ENCODE results near the gene PLEKHH2.
A peak's percentile ranks its signal among the peaks of the same experiment; 100 is the strongest.

Gene PLEKHH2

GRCh38 chr2:43762286-43762685, 125.2 kb downstream of the PLEKHH2 start:
- DNase-seq (ENCODE audit: low read depth in 3 of 3), result no peak

- no peak for DNase-seq (ENCODE audit: low read depth in 3 of 3)
These were observed 126.0 kb downstream of the PLEKHH2 start for GRCh38 chr2:43763091-43763490.

DNA sequence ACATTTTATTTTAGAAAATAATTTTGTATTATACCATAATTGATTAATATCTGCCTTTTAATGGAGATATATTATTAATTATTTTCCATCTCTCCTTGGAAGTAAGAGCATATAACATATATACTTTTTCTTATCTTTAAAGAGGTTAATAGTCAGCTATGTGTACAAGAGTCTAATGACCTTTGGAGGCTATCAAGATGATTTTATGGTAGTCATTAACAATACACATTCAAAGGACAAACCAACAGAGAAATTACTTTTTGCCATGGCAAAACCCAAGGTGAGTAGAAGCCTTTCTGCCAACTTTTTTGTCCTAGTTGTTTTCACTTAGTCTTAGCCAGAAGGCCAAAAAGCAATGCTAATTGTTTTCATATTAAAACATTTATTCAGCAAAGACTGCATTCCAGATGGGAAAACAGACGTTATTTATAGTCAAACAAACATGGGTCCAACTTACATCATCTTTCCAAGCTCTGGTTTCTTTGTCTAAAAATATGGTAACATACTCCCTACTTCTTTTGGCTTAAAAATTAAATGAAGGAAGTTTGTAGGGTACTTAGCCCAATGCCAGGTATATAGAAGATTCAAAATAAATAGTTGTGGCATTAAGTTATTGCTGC, 127.1 kb downstream of the PLEKHH2 start:
- DNase-seq (ENCODE audit: low read depth in 3 of 3), result no peak

GRCh38 chr2:43766006-43766405, 128.9 kb downstream of the PLEKHH2 start:
- no peak for DNase-seq (ENCODE audit: low read depth in 3 of 3)

- peak; percentile 72 to 83 (median 78) for DNase-seq (ENCODE audit: low read depth in 3 of 3)
These were observed 137.0 kb downstream of the PLEKHH2 start, which contains the start of gene DYNC2LI1 for GRCh38 chr2:43773876-43774613. TSS of gene DYNC2LI1 (plus strand) at chr2:43774039. CDS start at chr2:43774139, 100 bp downstream.

DNA sequence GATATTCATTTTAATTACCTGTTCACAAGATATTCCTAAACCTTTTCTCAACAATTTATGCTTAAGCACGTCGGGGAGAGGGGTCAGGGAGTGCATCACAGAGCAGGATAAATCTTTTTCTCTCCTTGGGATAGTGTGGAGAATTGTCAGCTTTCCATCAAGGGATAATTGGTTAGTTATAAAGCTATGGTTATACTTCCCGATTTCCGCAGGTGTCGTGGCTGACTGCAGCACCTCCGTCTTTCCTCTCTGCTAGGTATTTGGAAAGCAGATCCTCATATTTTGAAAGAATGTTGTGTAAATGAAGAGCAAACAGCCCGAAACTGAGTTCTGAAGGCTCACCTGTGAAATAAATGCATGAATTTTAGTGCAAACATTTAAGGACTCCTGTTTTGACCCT, 137.6 kb downstream of the PLEKHH2 start:
- no peak for DNase-seq (ENCODE audit: low read depth in 3 of 3)

DNA sequence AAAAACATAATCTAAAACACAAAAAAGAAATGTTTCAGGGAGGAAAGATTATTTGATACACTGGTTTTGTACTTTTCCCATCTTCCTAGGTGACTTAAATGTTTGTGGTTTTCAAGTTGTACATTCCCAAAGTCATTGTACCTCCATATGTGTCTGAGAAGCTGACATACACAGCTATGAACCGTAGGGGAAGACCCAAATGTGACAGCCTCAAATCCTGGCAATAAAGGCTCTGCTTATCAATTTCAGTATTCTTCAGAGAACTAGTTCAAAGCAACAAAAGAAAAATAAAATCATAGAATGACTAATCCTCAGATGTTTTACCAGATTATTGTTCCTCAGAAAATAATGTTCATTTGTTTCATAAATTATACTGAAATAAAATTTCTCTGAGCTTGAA, 139.3 kb downstream of the PLEKHH2 start:
- DNase-seq (ENCODE audit: low read depth in 3 of 3), result no peak

DNA sequence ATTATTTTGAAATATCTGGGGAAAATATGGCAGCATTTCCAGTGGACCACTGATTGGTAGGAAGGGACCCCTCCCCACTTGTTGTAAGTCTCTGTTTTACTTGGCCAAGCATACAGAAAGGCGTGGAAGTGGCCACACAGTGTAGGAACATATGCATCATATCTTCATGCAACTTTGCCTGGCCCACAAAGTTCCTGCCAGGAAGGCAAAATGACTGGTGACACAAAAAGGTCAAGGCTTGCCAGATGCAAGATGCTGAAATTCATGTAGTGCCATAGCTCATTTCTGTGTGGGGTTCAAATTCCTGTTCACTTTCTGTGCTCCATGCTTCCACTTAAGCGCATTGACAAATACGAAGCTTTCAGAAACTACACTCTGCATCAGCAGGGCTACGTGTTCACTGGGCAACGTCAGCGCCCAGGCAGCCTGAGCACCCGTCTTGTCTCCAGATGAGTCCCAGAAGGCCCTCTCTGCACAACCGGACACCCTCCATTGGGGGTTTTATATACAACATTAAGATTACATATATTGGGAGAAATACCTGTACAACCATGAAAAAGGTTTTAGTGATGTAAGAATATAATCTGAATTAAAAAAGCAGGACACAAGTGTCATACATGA, 140.4 kb downstream of the PLEKHH2 start:
- peak in 1 of 3 donors; percentile 20 for DNase-seq (ENCODE audit: low read depth in 3 of 3)

GRCh38 chr2:43778233-43778632, 141.2 kb downstream of the PLEKHH2 start:
- DNase-seq (ENCODE audit: low read depth in 3 of 3), result no peak

DNA sequence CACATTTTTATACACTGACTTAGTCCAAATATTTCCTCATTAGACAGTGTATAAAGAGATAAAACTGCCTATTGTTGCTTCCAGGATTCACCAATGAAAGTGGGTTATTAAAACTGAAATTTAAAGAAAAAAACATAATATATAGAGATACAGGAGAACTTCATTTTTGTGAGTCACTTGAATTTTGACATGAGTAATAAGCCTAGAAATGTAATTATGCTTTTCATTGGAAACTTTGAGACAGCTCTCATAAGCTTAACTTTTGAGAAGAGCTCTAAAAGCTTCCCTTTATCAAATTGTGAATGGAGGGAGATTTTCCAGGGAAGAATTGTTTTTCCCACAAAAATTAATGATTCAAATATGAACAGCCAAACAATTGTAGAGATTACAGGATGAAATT, 150.8 kb downstream of the PLEKHH2 start:
- DNase-seq (ENCODE audit: low read depth in 3 of 3), result no peak

GRCh38 chr2:43788646-43789045, 151.6 kb downstream of the PLEKHH2 start:
- no peak for DNase-seq (ENCODE audit: low read depth in 3 of 3)

GRCh38 chr2:43790147-43790546, 153.1 kb downstream of the PLEKHH2 start:
- DNase-seq (ENCODE audit: low read depth in 3 of 3), result no peak

DNA sequence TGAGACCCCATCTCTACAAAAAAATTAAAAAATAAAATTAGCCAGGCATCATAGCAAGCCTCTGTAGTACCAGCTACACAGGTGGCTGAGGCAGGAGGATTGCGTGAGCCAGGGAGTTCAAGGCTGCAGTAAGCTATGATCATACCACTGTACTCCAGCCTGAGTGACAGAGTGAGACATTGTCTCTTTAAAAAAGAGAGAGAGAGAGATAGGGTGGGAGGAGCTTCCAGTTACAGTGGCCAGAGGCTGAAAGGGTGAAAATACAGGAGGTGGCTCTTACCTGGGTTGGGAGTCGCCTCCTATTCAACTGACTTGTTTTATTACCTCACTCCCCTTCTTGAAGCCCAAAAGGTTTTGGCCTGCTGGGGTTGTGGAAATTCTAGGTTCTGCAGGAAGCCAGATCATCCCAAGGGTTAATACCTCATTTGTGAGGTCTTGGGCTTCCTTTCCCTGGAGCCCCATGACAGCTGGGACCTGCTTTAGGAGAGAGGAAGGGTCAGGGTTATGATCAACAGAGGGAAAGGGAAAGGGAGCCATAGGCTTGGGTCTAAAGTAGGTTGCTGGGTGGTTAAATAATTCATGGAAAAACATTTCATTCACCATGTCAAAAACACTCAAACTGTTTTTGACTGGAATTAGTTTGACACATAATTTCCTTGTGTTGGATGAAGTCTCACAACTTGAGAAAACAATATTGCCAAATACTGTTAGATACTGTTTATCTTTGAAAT, 154.1 kb downstream of the PLEKHH2 start:
- DNase-seq (ENCODE audit: low read depth in 3 of 3), result no peak

DNA sequence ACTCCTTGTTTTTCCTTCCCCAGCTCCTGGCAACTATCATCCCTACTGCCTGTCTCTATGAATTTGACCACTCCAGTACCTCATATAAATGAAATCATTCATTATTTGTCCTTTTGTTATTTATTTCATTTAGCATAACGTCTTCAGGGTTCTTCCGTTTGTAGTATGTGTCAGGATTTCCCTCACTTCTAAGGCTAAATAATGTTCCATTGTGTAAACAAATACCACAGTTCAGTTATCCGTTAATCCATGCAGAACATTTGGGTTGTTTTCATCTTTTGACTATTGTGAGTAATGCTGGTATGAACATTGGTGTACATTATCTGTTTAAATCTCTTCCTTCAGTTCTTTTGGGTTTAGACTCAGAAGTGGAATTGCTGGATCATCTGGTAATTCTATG, 155.6 kb downstream of the PLEKHH2 start:
- DNase-seq (ENCODE audit: low read depth in 3 of 3), result no peak

GRCh38 chr2:43794956-43795355, 157.9 kb downstream of the PLEKHH2 start:
- no peak for DNase-seq (ENCODE audit: low read depth in 3 of 3)

DNA sequence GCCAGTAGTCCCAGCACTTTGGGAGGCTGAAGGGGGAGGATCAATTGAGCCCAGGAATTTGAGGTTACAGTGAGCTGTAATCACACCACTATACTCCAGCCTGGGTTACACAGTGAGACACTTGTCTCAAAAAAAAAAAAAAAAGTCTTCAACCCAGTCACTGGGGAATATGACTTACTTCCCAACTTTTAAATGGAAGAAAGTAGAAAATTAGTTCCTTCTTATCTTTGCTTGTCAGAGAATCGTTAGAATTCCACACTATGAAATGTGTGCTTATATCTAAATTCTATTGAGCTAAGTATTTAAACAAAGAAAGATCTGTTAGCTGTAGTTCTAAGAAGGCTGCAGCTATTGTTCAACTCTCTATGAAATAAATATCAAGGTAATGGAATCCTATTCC, 159.1 kb downstream of the PLEKHH2 start:
- no peak for DNase-seq (ENCODE audit: low read depth in 3 of 3)

- DNase-seq (ENCODE audit: low read depth in 3 of 3), result no peak
These were observed 161.2 kb downstream of the PLEKHH2 start for GRCh38 chr2:43798300-43798699.

DNA sequence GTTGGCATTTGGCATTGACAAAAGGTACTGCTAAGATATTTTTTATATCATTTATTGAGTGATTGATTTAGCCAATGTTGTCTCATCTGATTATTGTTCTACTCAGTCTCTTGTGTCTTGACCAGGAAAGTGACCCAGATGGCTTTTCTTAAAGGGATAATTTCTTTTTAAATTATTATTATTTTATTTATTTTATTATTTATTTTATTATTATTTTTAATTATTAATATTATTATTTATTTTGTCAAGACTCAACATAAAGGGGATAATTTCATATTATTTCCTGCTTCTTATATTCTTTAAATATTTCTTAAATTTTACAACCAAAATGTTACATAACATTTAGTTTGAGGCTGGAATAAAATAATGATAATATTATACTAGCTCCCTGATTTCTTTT, 163.8 kb downstream of the PLEKHH2 start:
- no peak for DNase-seq (ENCODE audit: low read depth in 3 of 3)

- DNase-seq (ENCODE audit: low read depth in 3 of 3), result no peak
These were observed 165.1 kb downstream of the PLEKHH2 start for GRCh38 chr2:43802135-43802534.

GRCh38 chr2:43803113-43803512, 166.1 kb downstream of the PLEKHH2 start:
- no peak for DNase-seq (ENCODE audit: low read depth in 3 of 3)

GRCh38 chr2:43806719-43807031, 169.6 kb downstream of the PLEKHH2 start:
- DNase-seq (ENCODE audit: low read depth in 3 of 3), result no peak

DNA sequence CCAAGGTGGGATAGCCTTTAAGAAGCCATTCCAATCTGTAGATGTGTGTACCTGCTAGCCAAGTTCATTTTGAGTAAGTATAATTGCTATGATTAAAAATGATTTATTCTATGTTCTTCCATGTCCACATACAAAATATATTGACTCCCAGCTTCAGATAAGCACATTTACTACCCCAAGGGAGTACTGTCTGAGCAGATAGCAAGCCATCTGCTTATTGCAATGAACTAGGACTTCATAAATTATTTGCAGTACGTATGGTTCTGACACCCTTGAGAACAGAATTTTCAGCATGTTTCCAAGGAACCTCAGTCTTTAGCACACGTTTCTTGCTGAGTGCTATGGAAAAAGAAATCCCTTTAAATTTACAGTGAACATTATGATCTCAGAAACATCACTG, 173.4 kb downstream of the PLEKHH2 start:
- DNase-seq (ENCODE audit: low read depth in 3 of 3), result no peak

GRCh38 chr2:43810888-43811287, 173.8 kb downstream of the PLEKHH2 start:
- DNase-seq (ENCODE audit: low read depth in 3 of 3), result no peak

Measured in stimulated activated CD4-positive, alpha-beta T cell treated with anti-CD3 and anti-CD28 coated beads, TNF-alpha, amount 100 ng/mL, for 48 hours (primary cell).